HEK293 (cell line): ENCODE measurements around the gene ALKBH2.

Experiments used
- PBX3 ChIP-seq: sonication (generic); formaldehyde crosslinking; IDR thresholded peaks from 2 replicates; pipeline ENCODE4 v1.8.1; 2022; ENCODE audit warnings: mild to moderate bottlenecking, moderate library complexity, missing genetic modification reagents
- ZBTB17 ChIP-seq: fragments of 450-650 bp; formaldehyde crosslinking; IDR thresholded peaks from 2 replicates; pipeline ENCODE4 v1.5.1; 2016; ENCODE audit warnings: missing biosample characterization, missing genetic modification characterization
- ZNF121 ChIP-seq: fragments of 450-650 bp; formaldehyde crosslinking; IDR thresholded peaks from 2 replicates; pipeline ENCODE4 v1.5.1; 2016; ENCODE audit warnings: missing biosample characterization, missing genetic modification characterization
- ZNF24 ChIP-seq: fragments of 450-650 bp; formaldehyde crosslinking; IDR thresholded peaks from 2 replicates; pipeline ENCODE4 v1.5.1; 2016; ENCODE audit warnings: missing biosample characterization, missing genetic modification characterization
- ZNF274 ChIP-seq, 2 experiments: fragments of 200-500 bp in 1 of 2; fragments of 450-650 bp in 1 of 2; sonication (Bioruptor generic) in 1 of 2; formaldehyde crosslinking in 1 of 2; IDR thresholded peaks; 2 replicates each; pipeline versions ENCODE4 v1.5.1 to v1.6.1; 2014 to 2016; ENCODE audit warnings: borderline replicate concordance in 1 of 2, inconsistent platforms in 1 of 2, low read length in 1 of 2, missing biosample characterization in 1 of 2, missing genetic modification characterization in 1 of 2
- ZNF521 ChIP-seq: fragments of 450-650 bp; formaldehyde crosslinking; IDR thresholded peaks from 2 replicates; pipeline ENCODE4 v1.5.1; 2017; ENCODE audit warnings: missing biosample characterization, mild to moderate bottlenecking, missing genetic modification characterization
- TF ChIP-seq, protein P1 (sequence below): fragments of 450-650 bp; formaldehyde crosslinking; IDR thresholded peaks from 2 replicates; pipeline ENCODE4 v1.5.1; 2016; ENCODE audit warnings: missing biosample characterization, missing genetic modification characterization
- TF ChIP-seq, protein P2 (sequence below): fragments of 450-650 bp; formaldehyde crosslinking; IDR thresholded peaks from 2 replicates; pipeline ENCODE4 v1.5.1; 2016; ENCODE audit warnings: missing biosample characterization, missing genetic modification characterization, low read depth

DNA sequence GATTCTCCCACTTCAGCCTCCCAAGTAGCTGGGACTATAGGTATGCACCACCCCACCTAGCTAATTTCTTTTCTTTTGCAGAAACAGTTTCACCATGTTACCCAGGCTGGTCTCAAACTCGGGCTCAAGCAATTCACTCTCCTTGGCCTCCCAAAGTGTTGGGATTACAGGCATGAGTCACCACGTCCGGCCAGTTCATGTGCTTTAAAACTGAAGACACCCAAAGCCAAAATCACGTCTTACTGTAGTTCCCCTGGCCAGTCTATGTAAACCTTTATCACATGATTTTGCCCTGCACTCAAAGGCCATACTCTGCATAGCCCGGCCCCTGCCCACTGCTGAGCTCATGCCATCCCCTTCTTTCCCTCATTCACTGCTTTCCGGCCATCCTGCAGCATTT is 4.5 kb downstream of the ALKBH2 start:
- TF ChIP-seq ZNF121 (tag by site-specific recombination) (no peak), PBX3 (CRISPR knock-in tag) (no peak), ZNF274 (IDR thresholded peaks at IDR 0.05; ENCODE audit: low read length) (no peak), ZNF274 (tag by site-specific recombination; IDR thresholded peaks at IDR 0.05; ENCODE audit: borderline replicate concordance) (no peak), ZNF24 (tag by site-specific recombination) (no peak), ZBTB17 (tag by site-specific recombination) (no peak), ZNF521 (tag by site-specific recombination) (no peak)
- TF ChIP-seq, protein P1, sequence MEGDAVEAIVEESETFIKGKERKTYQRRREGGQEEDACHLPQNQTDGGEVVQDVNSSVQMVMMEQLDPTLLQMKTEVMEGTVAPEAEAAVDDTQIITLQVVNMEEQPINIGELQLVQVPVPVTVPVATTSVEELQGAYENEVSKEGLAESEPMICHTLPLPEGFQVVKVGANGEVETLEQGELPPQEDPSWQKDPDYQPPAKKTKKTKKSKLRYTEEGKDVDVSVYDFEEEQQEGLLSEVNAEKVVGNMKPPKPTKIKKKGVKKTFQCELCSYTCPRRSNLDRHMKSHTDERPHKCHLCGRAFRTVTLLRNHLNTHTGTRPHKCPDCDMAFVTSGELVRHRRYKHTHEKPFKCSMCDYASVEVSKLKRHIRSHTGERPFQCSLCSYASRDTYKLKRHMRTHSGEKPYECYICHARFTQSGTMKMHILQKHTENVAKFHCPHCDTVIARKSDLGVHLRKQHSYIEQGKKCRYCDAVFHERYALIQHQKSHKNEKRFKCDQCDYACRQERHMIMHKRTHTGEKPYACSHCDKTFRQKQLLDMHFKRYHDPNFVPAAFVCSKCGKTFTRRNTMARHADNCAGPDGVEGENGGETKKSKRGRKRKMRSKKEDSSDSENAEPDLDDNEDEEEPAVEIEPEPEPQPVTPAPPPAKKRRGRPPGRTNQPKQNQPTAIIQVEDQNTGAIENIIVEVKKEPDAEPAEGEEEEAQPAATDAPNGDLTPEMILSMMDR (tag by site-specific recombination): no peak
- TF ChIP-seq, protein P2, sequence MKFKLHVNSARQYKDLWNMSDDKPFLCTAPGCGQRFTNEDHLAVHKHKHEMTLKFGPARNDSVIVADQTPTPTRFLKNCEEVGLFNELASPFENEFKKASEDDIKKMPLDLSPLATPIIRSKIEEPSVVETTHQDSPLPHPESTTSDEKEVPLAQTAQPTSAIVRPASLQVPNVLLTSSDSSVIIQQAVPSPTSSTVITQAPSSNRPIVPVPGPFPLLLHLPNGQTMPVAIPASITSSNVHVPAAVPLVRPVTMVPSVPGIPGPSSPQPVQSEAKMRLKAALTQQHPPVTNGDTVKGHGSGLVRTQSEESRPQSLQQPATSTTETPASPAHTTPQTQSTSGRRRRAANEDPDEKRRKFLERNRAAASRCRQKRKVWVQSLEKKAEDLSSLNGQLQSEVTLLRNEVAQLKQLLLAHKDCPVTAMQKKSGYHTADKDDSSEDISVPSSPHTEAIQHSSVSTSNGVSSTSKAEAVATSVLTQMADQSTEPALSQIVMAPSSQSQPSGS: no peak
